Measurements from ENCODE around the gene PGBD5.

- no peak for TF ChIP-seq PPARA (CRISPR knock-in tag; IDR thresholded peaks at IDR 0.05; ENCODE audit: borderline replicate concordance)
- no peak for TF ChIP-seq RARB (CRISPR knock-in tag; IDR thresholded peaks at IDR 0.05)
- TF ChIP-seq SNAI2 (CRISPR knock-in tag; IDR thresholded peaks at IDR 0.05): no peak
- no peak for TF ChIP-seq ZNF565 (CRISPR knock-in tag; conservative IDR thresholded peaks at IDR 0.05; ENCODE audit: low read depth)
Observed at GRCh38 chr1:230316864-230317745, 109.0 kb downstream of the PGBD5 start.

Measured in SK-N-SH treated with all-trans-retinoic acid at 6 μM for 48 hours (cell line).